ENCODE measurements around the gene CKMT2. TPM values are rescaled to one million over a fixed set of nuclear protein-coding genes. Genes with fewer than 3 reads are reported as not detected.

Gene CKMT2
- total RNA-seq, 1 experiment from 2014 or later = 1.8 TPM

DNA sequence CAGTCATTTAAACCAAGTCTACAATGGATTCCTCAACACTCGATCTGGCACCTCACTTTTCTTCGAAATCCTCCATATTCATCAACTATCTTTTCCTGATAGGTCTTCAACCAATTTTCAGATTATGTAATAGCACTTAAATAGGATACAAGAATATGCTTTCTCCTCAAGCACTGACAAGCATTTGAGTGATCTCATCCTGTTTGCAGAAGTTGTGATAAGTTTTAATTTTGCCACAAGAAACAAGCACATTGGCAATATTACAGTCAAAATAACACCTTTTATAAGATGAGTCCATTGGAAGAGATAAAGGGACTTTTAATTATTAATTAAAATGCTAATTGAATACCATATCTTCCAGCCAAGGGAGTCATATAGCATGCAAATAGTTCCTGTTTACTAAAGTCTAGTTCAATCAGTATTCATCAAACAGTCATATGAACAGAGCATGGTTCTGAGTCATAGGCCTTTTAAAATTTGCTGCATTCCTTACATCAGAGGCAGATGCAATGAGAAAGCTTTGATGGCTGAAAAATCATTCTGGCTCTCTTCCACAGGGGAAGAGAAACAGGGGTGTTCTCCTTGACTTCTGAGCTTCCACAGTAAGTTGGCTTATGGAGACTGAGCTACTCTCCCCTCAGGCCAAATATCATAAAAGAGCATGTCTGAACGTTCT lies 35.5 kb downstream of the CKMT2 start:
- no peaks in the 10 kb centered on the region for H3K27me3 Mint-ChIP-seq (ENCODE audit: low read depth)
- POLR2A ChIA-PET = no interaction called here
- no peak for ATAC-seq
- peaks cover 25% of the 10 kb centered on the region for H3K4me1 Mint-ChIP-seq
- H3K27ac Mint-ChIP-seq = no peak overlapping the region
- CTCF ChIA-PET = interaction anchor here (0.5 kb wide), 1 partner anchor 69 kb away, joined by 4 read pairs; no protein-coding TSS in a partner anchor
- 0 out of 2 replicates have a peak, but pooled peaks cover 2% of the 10 kb centered on the region for H3K9me3 Mint-ChIP-seq
- DNase-seq (ENCODE audit: low spot score) = no peak
- TF ChIP-seq GABPB1 (CRISPR knock-in tag; IDR thresholded peaks at IDR 0.05) (peak; percentile 68), MYBL2 (CRISPR knock-in tag; IDR thresholded peaks at IDR 0.05) (no peak), EMX1 (CRISPR knock-in tag; IDR thresholded peaks at IDR 0.05) (no peak)
- TF ChIP-seq, protein P1, sequence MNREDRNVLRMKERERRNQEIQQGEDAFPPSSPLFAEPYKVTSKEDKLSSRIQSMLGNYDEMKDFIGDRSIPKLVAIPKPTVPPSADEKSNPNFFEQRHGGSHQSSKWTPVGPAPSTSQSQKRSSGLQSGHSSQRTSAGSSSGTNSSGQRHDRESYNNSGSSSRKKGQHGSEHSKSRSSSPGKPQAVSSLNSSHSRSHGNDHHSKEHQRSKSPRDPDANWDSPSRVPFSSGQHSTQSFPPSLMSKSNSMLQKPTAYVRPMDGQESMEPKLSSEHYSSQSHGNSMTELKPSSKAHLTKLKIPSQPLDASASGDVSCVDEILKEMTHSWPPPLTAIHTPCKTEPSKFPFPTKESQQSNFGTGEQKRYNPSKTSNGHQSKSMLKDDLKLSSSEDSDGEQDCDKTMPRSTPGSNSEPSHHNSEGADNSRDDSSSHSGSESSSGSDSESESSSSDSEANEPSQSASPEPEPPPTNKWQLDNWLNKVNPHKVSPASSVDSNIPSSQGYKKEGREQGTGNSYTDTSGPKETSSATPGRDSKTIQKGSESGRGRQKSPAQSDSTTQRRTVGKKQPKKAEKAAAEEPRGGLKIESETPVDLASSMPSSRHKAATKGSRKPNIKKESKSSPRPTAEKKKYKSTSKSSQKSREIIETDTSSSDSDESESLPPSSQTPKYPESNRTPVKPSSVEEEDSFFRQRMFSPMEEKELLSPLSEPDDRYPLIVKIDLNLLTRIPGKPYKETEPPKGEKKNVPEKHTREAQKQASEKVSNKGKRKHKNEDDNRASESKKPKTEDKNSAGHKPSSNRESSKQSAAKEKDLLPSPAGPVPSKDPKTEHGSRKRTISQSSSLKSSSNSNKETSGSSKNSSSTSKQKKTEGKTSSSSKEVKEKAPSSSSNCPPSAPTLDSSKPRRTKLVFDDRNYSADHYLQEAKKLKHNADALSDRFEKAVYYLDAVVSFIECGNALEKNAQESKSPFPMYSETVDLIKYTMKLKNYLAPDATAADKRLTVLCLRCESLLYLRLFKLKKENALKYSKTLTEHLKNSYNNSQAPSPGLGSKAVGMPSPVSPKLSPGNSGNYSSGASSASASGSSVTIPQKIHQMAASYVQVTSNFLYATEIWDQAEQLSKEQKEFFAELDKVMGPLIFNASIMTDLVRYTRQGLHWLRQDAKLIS (CRISPR knock-in tag; IDR thresholded peaks at IDR 0.05; ENCODE audit: borderline replicate concordance) = no peak
- TF ChIP-seq, protein P2, sequence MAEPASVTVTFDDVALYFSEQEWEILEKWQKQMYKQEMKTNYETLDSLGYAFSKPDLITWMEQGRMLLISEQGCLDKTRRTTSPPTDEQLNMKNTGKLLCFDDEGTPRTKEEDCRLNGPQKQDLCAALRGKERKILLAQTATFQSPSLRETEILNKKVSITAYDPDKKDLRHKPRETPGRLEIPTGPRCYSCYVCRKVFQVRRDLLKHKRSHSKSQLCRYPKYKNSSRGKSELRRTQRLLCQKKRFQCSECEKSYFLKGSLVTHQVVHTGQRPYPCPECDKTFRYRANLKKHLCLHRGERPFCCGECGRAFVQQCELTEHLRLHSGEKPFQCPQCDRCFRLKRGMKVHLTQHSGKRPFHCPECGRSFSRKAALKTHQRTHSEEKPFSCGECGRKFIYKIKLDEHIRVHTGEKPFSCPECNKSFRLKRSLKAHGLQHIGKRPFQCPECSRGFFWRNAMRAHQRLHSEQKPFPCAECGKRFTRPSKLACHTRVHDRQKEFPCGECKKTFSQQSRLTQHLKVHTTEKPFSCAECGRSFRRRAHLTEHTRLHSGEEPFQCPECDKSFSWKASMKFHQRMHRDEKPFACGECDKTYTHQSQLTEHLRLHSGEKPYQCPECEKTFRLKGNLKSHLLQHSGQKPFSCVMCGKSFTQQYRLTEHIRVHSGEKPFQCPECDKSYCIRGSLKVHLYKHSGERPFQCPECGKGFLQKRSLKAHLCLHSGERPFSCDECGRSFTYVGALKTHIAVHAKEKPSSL (CRISPR knock-in tag; conservative IDR thresholded peaks at IDR 0.05) = no peak
- no peaks in the 10 kb centered on the region for H3K36me3 Mint-ChIP-seq
- no peak overlapping the region for H3K4me3 Mint-ChIP-seq

DNA sequence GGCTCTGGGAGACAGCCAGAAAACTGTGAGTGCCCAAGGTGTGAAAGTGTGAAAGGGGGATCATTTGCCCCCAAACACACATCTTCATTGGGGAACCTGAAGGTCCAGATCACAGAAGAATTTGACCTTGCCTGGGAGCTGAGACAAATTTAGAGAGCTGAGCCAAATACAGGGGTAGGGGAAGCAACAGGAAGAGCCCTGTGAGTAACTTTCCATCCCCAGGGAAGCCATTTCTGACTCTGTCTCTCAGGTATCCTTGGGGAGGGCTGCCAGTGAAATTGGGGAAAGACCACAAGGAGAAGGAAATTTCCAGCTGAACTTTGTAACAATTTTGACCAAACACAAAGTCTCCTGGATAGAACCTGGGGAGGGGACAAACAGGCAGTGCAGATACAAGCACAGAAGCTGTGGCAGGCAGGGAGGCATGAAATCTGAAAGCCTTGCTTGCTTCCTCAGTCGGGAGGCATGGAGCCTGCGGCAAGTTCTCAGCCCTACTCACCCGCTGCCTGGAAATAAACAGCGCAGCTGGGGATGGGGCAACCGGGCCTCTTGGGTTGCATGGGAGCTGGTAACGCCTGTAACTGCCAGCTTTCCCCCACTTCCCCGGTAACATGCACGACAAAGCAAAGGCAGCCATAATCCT lies 36.8 kb downstream of the CKMT2 start:
- Mint-ChIP-seq H3K27me3 (ENCODE audit: low read depth) (no peaks in the 10 kb centered on the region), H3K4me1 (peaks cover 25% of the 10 kb centered on the region), H3K9me3 (peaks cover 8% of the 10 kb centered on the region), H3K36me3 (peaks cover 4% of the 10 kb centered on the region; the same call in 1 of the 2 replicates), H3K27ac (peak overlapping the region; percentile 43), H3K4me3 (peak overlapping the region; percentile 26)
- ChIA-PET POLR2A (interaction anchor here (1.2 kb wide), 1 partner anchor 37 kb away, joined by 4 read pairs; the partner anchor contains the start of gene CKMT2), CTCF (interaction anchor here (1.0 to 1.5 kb wide), 5 partner anchors 13 to 124 kb away, joined by 3 to 10 read pairs (median 4); partner anchors contain the start of genes ACOT12 and CKMT2)
- no peak for DNase-seq (ENCODE audit: low spot score)
- TF ChIP-seq, protein P3, sequence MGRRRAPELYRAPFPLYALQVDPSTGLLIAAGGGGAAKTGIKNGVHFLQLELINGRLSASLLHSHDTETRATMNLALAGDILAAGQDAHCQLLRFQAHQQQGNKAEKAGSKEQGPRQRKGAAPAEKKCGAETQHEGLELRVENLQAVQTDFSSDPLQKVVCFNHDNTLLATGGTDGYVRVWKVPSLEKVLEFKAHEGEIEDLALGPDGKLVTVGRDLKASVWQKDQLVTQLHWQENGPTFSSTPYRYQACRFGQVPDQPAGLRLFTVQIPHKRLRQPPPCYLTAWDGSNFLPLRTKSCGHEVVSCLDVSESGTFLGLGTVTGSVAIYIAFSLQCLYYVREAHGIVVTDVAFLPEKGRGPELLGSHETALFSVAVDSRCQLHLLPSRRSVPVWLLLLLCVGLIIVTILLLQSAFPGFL (CRISPR knock-in tag; IDR thresholded peaks at IDR 0.05; ENCODE audit: borderline replicate concordance) = no peak
- TF ChIP-seq, protein P4, sequence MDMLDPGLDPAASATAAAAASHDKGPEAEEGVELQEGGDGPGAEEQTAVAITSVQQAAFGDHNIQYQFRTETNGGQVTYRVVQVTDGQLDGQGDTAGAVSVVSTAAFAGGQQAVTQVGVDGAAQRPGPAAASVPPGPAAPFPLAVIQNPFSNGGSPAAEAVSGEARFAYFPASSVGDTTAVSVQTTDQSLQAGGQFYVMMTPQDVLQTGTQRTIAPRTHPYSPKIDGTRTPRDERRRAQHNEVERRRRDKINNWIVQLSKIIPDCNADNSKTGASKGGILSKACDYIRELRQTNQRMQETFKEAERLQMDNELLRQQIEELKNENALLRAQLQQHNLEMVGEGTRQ (CRISPR knock-in tag; IDR thresholded peaks at IDR 0.05) = no peak
- TF ChIP-seq, protein P5, sequence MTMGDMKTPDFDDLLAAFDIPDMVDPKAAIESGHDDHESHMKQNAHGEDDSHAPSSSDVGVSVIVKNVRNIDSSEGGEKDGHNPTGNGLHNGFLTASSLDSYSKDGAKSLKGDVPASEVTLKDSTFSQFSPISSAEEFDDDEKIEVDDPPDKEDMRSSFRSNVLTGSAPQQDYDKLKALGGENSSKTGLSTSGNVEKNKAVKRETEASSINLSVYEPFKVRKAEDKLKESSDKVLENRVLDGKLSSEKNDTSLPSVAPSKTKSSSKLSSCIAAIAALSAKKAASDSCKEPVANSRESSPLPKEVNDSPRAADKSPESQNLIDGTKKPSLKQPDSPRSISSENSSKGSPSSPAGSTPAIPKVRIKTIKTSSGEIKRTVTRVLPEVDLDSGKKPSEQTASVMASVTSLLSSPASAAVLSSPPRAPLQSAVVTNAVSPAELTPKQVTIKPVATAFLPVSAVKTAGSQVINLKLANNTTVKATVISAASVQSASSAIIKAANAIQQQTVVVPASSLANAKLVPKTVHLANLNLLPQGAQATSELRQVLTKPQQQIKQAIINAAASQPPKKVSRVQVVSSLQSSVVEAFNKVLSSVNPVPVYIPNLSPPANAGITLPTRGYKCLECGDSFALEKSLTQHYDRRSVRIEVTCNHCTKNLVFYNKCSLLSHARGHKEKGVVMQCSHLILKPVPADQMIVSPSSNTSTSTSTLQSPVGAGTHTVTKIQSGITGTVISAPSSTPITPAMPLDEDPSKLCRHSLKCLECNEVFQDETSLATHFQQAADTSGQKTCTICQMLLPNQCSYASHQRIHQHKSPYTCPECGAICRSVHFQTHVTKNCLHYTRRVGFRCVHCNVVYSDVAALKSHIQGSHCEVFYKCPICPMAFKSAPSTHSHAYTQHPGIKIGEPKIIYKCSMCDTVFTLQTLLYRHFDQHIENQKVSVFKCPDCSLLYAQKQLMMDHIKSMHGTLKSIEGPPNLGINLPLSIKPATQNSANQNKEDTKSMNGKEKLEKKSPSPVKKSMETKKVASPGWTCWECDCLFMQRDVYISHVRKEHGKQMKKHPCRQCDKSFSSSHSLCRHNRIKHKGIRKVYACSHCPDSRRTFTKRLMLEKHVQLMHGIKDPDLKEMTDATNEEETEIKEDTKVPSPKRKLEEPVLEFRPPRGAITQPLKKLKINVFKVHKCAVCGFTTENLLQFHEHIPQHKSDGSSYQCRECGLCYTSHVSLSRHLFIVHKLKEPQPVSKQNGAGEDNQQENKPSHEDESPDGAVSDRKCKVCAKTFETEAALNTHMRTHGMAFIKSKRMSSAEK (CRISPR knock-in tag; IDR thresholded peaks at IDR 0.05; ENCODE audit: borderline replicate concordance) = no peak
- TF ChIP-seq ZNF396 (CRISPR knock-in tag; IDR thresholded peaks at IDR 0.05; ENCODE audit: borderline replicate concordance) (no peak), SMAD4 (CRISPR knock-in tag; IDR thresholded peaks at IDR 0.05) (no peak)
- ATAC-seq = peak; percentile 87

All from WTC11 (cell line).